HepG2 (cell line): ENCODE data around the gene NABP2. TPM values are rescaled to one million over a fixed set of nuclear protein-coding genes. Genes with fewer than 3 reads are reported as not detected.

Experiments used
- CCAR2 ChIP-seq: fragments of 200-400 bp; formaldehyde crosslinking; optimal IDR thresholded peaks from 2 replicates; pipeline ENCODE3; 2018; ENCODE audit warnings: low read depth, mild to moderate bottlenecking, low read length, moderate library complexity
- FIP1L1 ChIP-seq: fragments of 200-400 bp; formaldehyde crosslinking; IDR thresholded peaks from 2 replicates; pipeline ENCODE4 v1.6.1; 2018; ENCODE audit warnings: low read depth, mild to moderate bottlenecking, low read length, moderate library complexity, borderline replicate concordance; ENCODE audit not compliant: insufficient read depth
- KDM1A ChIP-seq: IDR thresholded peaks from 2 replicates; pipeline ENCODE4 v1.6.1; 2016; ENCODE audit warnings: missing compliant biosample characterization
- KMT2A ChIP-seq: sonication (generic); formaldehyde crosslinking; IDR thresholded peaks from 2 replicates; pipeline ENCODE4 v1.4.0; 2020; ENCODE audit warnings: missing genetic modification reagents
- MYNN ChIP-seq: sonication (generic); formaldehyde crosslinking; IDR thresholded peaks from 2 replicates; pipeline ENCODE4 v1.4.0; 2020; ENCODE audit warnings: mild to moderate bottlenecking, low read depth, missing genetic modification reagents
- NFKBIZ ChIP-seq: IDR thresholded peaks from 2 replicates; pipeline ENCODE4 v1.6.1; 2018; ENCODE audit warnings: missing genetic modification reagents, missing compliant biosample characterization
- NKX3-1 ChIP-seq: sonication (generic); formaldehyde crosslinking; IDR thresholded peaks from 2 replicates; pipeline ENCODE4 v1.5.0; 2020; ENCODE audit warnings: missing genetic modification reagents
- PAWR ChIP-seq: sonication (generic); formaldehyde crosslinking; IDR thresholded peaks from 2 replicates; pipeline ENCODE4 v1.4.0; 2020; ENCODE audit warnings: missing genetic modification reagents, mild to moderate bottlenecking, borderline replicate concordance
- SATB2 ChIP-seq: sonication (generic); formaldehyde crosslinking; IDR thresholded peaks from 2 replicates; pipeline ENCODE4 v1.5.0; 2020; ENCODE audit warnings: missing genetic modification reagents
- SMAD3 ChIP-seq: sonication (generic); formaldehyde crosslinking; IDR thresholded peaks from 2 replicates; pipeline ENCODE4 v1.4.0; 2020; ENCODE audit warnings: missing genetic modification reagents
- TBP ChIP-seq: sonication (generic); formaldehyde crosslinking; IDR thresholded peaks from 2 replicates; pipeline ENCODE4 v1.5.0; 2020; ENCODE audit warnings: missing genetic modification reagents
- ZMYM2 ChIP-seq: sonication (generic); formaldehyde crosslinking; IDR thresholded peaks from 2 replicates; pipeline ENCODE4 v1.8.0; 2022; ENCODE audit warnings: mild to moderate bottlenecking, missing genetic modification reagents
- ZSCAN21 ChIP-seq: sonication (generic); formaldehyde crosslinking; IDR thresholded peaks from 2 replicates; pipeline ENCODE4 v1.8.0; 2022; ENCODE audit warnings: mild to moderate bottlenecking, missing genetic modification reagents, moderate library complexity, borderline replicate concordance
- polyA plus RNA-seq, 8 experiments: library from polyadenylated mRNA; depleted of rRNA in 3 of 8; stranded (reverse) in 7 of 8; unstranded in 1 of 8; fragments of >200 nt; fragmentation: Illumina TruSeq in 4 of 8; extraction: Trizol in 4 of 8; gene quantifications; 2 replicates each; pipeline versions ENCODE4 v1.2.1 to v1.2.3, GENCODE V29; 2011 to 2016; ENCODE audit warnings: low read depth in 4 of 8, missing spikeins in 1 of 8, mixed read lengths in 1 of 8; ENCODE audit not compliant: insufficient read depth in 1 of 8
- total RNA-seq, 5 experiments: library from RNA; depleted of rRNA; stranded (reverse); fragments of >200 nt; fragmentation: Illumina TruSeq; extraction: Trizol; gene quantifications; 2 replicates each; pipeline ENCODE4 v1.2.3, GENCODE V29; 2016; ENCODE audit warnings: low read depth in 1 of 5
- TF ChIP-seq, protein P1 (sequence below): sonication (generic); formaldehyde crosslinking; IDR thresholded peaks from 2 replicates; pipeline ENCODE4 v1.5.0; 2020; ENCODE audit warnings: mild to moderate bottlenecking, missing genetic modification reagents, borderline replicate concordance
- TF ChIP-seq, protein P2 (sequence below): sonication (generic); formaldehyde crosslinking; IDR thresholded peaks from 2 replicates; pipeline ENCODE4 v1.4.0; 2020; ENCODE audit warnings: missing genetic modification reagents
- TF ChIP-seq, protein P3 (sequence below): sonication (generic); formaldehyde crosslinking; IDR thresholded peaks from 2 replicates; pipeline ENCODE4 v1.8.1; 2023; ENCODE audit warnings: mild to moderate bottlenecking, moderate library complexity, missing genetic modification reagents

Gene NABP2
- total and polyA plus RNA-seq, 2 of the 13 experiments (the other 11 are each of a cell fraction or from before 2014, with no cell fraction given) = 33.2 to 35.5 TPM

DNA sequence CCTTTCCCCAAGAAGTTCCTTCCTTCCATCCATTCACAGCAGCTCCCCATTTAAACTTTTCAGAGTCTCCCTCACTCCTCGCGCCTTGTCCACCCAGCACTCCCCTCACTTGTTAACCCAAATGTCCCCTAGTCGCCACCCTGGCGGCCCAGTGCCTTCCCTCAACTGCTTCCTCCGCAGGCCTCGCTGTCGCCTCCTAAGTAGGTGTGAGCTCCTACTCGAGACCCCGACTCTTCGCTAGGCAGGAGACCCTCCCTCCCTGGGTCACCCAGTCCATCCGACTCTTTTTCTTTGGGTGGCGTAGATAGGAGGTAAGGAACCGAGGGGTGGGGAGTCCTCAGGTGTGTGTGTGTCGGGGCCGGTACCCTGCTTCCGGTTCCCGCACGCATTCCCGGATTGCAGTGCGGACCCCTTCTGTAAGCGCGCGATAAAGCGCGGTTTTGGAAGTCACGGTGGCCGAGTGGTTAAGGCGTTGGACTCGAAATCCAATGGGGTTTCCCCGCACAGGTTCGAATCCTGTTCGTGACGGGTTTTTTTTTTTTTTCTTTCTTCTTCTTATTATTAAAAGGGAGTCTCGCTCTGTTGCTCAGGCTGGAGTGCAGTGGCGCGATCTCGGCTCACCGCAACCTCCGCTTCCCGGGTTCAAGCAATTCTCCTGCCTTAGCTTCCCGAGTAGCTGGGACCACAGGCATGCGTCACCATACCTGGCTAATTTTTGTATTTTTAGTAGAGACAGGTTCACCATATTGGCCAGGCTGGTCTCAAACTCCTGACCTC lies 34.0 kb upstream of the NABP2 start (continued):
- TF ChIP-seq, protein P1, sequence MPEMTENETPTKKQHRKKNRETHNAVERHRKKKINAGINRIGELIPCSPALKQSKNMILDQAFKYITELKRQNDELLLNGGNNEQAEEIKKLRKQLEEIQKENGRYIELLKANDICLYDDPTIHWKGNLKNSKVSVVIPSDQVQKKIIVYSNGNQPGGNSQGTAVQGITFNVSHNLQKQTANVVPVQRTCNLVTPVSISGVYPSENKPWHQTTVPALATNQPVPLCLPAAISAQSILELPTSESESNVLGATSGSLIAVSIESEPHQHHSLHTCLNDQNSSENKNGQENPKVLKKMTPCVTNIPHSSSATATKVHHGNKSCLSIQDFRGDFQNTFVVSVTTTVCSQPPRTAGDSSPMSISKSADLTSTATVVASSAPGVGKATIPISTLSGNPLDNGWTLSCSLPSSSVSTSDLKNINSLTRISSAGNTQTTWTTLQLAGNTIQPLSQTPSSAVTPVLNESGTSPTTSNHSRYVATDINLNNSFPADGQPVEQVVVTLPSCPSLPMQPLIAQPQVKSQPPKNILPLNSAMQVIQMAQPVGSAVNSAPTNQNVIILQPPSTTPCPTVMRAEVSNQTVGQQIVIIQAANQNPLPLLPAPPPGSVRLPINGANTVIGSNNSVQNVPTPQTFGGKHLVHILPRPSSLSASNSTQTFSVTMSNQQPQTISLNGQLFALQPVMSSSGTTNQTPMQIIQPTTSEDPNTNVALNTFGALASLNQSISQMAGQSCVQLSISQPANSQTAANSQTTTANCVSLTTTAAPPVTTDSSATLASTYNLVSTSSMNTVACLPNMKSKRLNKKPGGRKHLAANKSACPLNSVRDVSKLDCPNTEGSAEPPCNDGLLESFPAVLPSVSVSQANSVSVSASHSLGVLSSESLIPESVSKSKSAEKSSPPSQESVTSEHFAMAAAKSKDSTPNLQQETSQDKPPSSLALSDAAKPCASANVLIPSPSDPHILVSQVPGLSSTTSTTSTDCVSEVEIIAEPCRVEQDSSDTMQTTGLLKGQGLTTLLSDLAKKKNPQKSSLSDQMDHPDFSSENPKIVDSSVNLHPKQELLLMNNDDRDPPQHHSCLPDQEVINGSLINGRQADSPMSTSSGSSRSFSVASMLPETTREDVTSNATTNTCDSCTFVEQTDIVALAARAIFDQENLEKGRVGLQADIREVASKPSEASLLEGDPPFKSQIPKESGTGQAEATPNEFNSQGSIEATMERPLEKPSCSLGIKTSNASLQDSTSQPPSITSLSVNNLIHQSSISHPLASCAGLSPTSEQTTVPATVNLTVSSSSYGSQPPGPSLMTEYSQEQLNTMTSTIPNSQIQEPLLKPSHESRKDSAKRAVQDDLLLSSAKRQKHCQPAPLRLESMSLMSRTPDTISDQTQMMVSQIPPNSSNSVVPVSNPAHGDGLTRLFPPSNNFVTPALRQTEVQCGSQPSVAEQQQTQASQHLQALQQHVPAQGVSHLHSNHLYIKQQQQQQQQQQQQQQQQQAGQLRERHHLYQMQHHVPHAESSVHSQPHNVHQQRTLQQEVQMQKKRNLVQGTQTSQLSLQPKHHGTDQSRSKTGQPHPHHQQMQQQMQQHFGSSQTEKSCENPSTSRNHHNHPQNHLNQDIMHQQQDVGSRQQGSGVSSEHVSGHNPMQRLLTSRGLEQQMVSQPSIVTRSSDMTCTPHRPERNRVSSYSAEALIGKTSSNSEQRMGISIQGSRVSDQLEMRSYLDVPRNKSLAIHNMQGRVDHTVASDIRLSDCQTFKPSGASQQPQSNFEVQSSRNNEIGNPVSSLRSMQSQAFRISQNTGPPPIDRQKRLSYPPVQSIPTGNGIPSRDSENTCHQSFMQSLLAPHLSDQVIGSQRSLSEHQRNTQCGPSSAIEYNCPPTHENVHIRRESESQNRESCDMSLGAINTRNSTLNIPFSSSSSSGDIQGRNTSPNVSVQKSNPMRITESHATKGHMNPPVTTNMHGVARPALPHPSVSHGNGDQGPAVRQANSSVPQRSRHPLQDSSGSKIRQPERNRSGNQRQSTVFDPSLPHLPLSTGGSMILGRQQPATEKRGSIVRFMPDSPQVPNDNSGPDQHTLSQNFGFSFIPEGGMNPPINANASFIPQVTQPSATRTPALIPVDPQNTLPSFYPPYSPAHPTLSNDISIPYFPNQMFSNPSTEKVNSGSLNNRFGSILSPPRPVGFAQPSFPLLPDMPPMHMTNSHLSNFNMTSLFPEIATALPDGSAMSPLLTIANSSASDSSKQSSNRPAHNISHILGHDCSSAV (CRISPR knock-in tag) = no peak
- TF ChIP-seq KMT2A (CRISPR knock-in tag) = no peak; the same call in 1 of the 2 replicates
- TF ChIP-seq, protein P2, sequence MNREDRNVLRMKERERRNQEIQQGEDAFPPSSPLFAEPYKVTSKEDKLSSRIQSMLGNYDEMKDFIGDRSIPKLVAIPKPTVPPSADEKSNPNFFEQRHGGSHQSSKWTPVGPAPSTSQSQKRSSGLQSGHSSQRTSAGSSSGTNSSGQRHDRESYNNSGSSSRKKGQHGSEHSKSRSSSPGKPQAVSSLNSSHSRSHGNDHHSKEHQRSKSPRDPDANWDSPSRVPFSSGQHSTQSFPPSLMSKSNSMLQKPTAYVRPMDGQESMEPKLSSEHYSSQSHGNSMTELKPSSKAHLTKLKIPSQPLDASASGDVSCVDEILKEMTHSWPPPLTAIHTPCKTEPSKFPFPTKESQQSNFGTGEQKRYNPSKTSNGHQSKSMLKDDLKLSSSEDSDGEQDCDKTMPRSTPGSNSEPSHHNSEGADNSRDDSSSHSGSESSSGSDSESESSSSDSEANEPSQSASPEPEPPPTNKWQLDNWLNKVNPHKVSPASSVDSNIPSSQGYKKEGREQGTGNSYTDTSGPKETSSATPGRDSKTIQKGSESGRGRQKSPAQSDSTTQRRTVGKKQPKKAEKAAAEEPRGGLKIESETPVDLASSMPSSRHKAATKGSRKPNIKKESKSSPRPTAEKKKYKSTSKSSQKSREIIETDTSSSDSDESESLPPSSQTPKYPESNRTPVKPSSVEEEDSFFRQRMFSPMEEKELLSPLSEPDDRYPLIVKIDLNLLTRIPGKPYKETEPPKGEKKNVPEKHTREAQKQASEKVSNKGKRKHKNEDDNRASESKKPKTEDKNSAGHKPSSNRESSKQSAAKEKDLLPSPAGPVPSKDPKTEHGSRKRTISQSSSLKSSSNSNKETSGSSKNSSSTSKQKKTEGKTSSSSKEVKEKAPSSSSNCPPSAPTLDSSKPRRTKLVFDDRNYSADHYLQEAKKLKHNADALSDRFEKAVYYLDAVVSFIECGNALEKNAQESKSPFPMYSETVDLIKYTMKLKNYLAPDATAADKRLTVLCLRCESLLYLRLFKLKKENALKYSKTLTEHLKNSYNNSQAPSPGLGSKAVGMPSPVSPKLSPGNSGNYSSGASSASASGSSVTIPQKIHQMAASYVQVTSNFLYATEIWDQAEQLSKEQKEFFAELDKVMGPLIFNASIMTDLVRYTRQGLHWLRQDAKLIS = no peak
- TF ChIP-seq KDM1A (CRISPR knock-in tag) = peak; percentile 42; the same call in 1 of the 2 replicates
- TF ChIP-seq, protein P3, sequence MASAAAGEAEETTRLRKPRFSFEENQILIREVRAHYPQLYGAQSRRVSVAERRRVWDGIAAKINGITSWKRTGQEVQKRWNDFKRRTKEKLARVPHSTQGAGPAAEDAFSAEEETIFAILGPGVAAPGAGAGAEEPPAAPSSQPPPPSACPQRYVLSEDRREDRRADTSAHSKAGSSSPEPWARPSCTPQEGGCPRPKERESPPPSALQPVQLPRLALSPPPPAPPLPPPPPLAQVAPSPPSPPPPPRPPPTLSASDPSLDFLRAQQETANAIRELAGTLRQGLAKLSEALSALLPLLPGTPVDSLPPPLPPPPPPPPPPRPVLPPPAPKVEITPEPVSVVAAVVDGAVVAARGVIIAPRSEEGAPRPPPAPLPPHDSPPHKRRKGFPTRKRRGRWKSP (CRISPR knock-in tag) = peak; percentile 13; the same call in 1 of the 2 replicates
- TF ChIP-seq FIP1L1 = no peak
- TF ChIP-seq CCAR2 = no peak
- TF ChIP-seq SATB2 (CRISPR knock-in tag) = no peak; the same call in 1 of the 2 replicates
- peak; percentile 37 for TF ChIP-seq ZMYM2 (CRISPR knock-in tag)
- 0 out of 2 replicates have a peak, but pooled peaks have one; percentile 23 for TF ChIP-seq TBP
- TF ChIP-seq NFKBIZ = no peak; the same call in 1 of the 2 replicates
- no peak for TF ChIP-seq PAWR
- TF ChIP-seq ZSCAN21 (CRISPR knock-in tag) = peak; percentile 51; the same call in 1 of the 2 replicates
- TF ChIP-seq MYNN = peak; percentile 29; the same call in 1 of the 2 replicates
- TF ChIP-seq SMAD3 (CRISPR knock-in tag) = peak; percentile 93; the same call in 1 of the 2 replicates
- TF ChIP-seq NKX3-1 (CRISPR knock-in tag) = no peak; the same call in 1 of the 2 replicates
